ENCODE data around the gene AUTS2. TPM values are rescaled to one million over a fixed set of nuclear protein-coding genes. Genes with fewer than 3 reads are reported as not detected.

The AUTS2 gene
- total and polyA plus RNA-seq, 2 of the 8 experiments (the other 6 are each of a cell fraction or from before 2014, with no cell fraction given), result 25.9 to 101 TPM

DNA sequence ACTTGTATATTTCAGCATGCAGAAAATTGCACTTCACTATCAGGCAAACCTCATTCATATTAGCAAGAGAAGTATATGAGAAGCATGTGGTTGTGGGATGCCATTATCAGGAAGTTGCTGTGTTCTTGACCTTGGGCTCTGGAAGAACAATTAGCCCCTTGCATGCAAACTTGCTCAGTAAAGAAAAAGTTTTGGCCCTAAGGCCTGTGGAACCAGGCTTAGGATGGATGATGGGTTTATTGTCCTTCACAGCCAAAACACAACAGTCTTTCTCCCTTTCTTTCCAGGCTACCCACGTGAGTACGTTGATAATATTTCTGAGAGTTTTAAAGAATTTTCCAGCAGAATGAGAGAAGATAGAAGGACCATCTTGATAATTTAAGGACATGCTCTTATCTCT, 166.4 kb downstream of the AUTS2 start:
- 91% methylated on average over 2 of the region's 2 CpGs; no CpG with 5 or more reads in 1 of the 2 experiments for WGBS, 2 experiments (ENCODE audit: extremely low coverage in 1 of 2, insufficient coverage in 1 of 2, insufficient read length in 1 of 2, insufficient replicate concordance in 2 of 2, low coverage in 1 of 2, low lambda C conversion rate in 2 of 2, missing lambda C conversion rate in 1 of 2)
- H4K5ac ChIP-seq (ENCODE audit: insufficient read length, low read depth, low read length), result no peak overlapping the region
- H3K27me3 ChIP-seq (replicated peaks in 1 of 4; ENCODE audit: control insufficient read depth in 3 of 4, extremely low read depth in 1 of 4, insufficient read depth in 3 of 4, low read length in 3 of 4), result no peaks in the 10 kb centered on the region
- no peak overlapping the region for H3K18ac ChIP-seq (ENCODE audit: extremely low read depth, low read length)
- H3K14ac ChIP-seq (ENCODE audit: insufficient read length), result no peak overlapping the region
- H3K4ac ChIP-seq (replicated peaks; ENCODE audit: insufficient read length, low read depth, low read length), result no peak overlapping the region
- no peak overlapping the region for H3K23ac ChIP-seq (ENCODE audit: insufficient read length)
- DNase-seq (ENCODE audit: low read depth in 1 of 2, low spot score in 2 of 2) (no peak), FAIRE-seq (no peak)
- no peaks in the 10 kb centered on the region for H3K9me3 ChIP-seq (ENCODE audit: insufficient read depth in 2 of 2, low read depth in 1 of 2, low read length in 1 of 2)
- no peak overlapping the region for H4K91ac ChIP-seq (replicated peaks; ENCODE audit: insufficient read length, low read length)
- no peak overlapping the region for H2BK20ac ChIP-seq (ENCODE audit: low read length)
- H3K4me1 ChIP-seq (replicated peaks in 1 of 4; ENCODE audit: control insufficient read depth in 3 of 4, insufficient read depth in 4 of 4, low read length in 3 of 4), result no peaks in the 10 kb centered on the region; a peak in 1 of 7 replicates
- no peak overlapping the region for H2BK15ac ChIP-seq (ENCODE audit: low read length)
- H2AK5ac ChIP-seq (ENCODE audit: low read depth, low read length), result no peak overlapping the region
- no peak overlapping the region for H2BK5ac ChIP-seq (ENCODE audit: low read depth, low read length)
- no peak overlapping the region for H3K27ac ChIP-seq (ENCODE audit: low read depth, low read length)
- H3K79me1 ChIP-seq (ENCODE audit: low read depth, low read length), result no peaks in the 10 kb centered on the region
- no peaks in the 10 kb centered on the region for H3K36me3 ChIP-seq (ENCODE audit: control insufficient read depth in 2 of 4, insufficient read depth in 4 of 4, low read length in 3 of 4)
- no peak overlapping the region for H2BK120ac ChIP-seq (replicated peaks; ENCODE audit: low read depth, low read length)
- no peaks in the 10 kb centered on the region for H3K23me2 ChIP-seq (ENCODE audit: low read depth, low read length)
- no peak overlapping the region for H3K56ac ChIP-seq (replicated peaks; ENCODE audit: insufficient read length, low read depth, low read length)
- H3K9ac ChIP-seq (replicated peaks in 1 of 4; ENCODE audit: extremely low read depth in 1 of 4, low read depth in 3 of 4, low read length in 3 of 4), result no peak overlapping the region
- H3K4me3 ChIP-seq (ENCODE audit: extremely low read depth in 1 of 4, insufficient read depth in 2 of 4, low read depth in 3 of 4, low read length in 4 of 4), result no peak overlapping the region
- CTCF ChIA-PET (ENCODE audit: partially characterized antibody), result interaction anchor here (0.7 kb wide), 1 partner anchor 42 kb away, joined by 3 read pairs; no protein-coding TSS in a partner anchor
- H4K8ac ChIP-seq (ENCODE audit: extremely low read depth, insufficient read depth, low read length), result no peak overlapping the region
- H2BK12ac ChIP-seq (ENCODE audit: low read depth, low read length), result no peak overlapping the region
- no peaks in the 10 kb centered on the region for H4K20me1 ChIP-seq (replicated peaks in 1 of 2; ENCODE audit: control insufficient read depth in 1 of 2, insufficient read depth in 2 of 2, low read length in 2 of 2)
- no peak overlapping the region for H3K4me2 ChIP-seq (ENCODE audit: insufficient read depth in 1 of 2, low read depth in 2 of 2, low read length in 2 of 2)
- 0 out of 4 replicates have a peak, but pooled peaks cover 0 to 3% of the 10 kb centered on the region in 2 experiments for H3K79me2 ChIP-seq (ENCODE audit: control insufficient read depth in 1 of 2, insufficient read depth in 2 of 2, low read length in 2 of 2)
- POLR2A ChIA-PET (ENCODE audit: partially characterized antibody), result no interaction called here
- H2AFZ ChIP-seq (ENCODE audit: low read length), result no peak overlapping the region
- TF ChIP-seq SAP30 (IDR thresholded peaks at IDR 0.05; ENCODE audit: insufficient read depth, insufficient replicate concordance, low read length), result no peak
- no peak for TF ChIP-seq EGR1 (IDR thresholded peaks at IDR 0.05; ENCODE audit: borderline replicate concordance, low read depth, low read length)
- TF ChIP-seq TAF1 (IDR thresholded peaks at IDR 0.05; ENCODE audit: low read depth, low read length), result no peak
- TF ChIP-seq YY1 (IDR thresholded peaks at IDR 0.05; ENCODE audit: low read depth, low read length), result no peak
- TF ChIP-seq TEAD4 (IDR thresholded peaks at IDR 0.05; ENCODE audit: low read depth, low read length), result no peak
- no peak for TF ChIP-seq CBX8 (IDR thresholded peaks at IDR 0.05; ENCODE audit: borderline replicate concordance, low read depth, low read length)
- TF ChIP-seq SIN3A (conservative IDR thresholded peaks at IDR 0.05 in 1 of 2, IDR thresholded peaks at IDR 0.05 in 1 of 2; ENCODE audit: low read depth in 1 of 2, low read length in 2 of 2), result no peak
- TF ChIP-seq NRF1 (IDR thresholded peaks at IDR 0.05; ENCODE audit: low read depth, low read length), result no peak
- TF ChIP-seq SIRT6 (IDR thresholded peaks at IDR 0.05; ENCODE audit: low read length), result no peak
- TF ChIP-seq RAD21 (IDR thresholded peaks at IDR 0.05 in 1 of 2, conservative IDR thresholded peaks at IDR 0.05 in 1 of 2; ENCODE audit: low read depth in 2 of 2, low read length in 2 of 2), result no peak
- TF ChIP-seq CHD2 (IDR thresholded peaks at IDR 0.05; ENCODE audit: low read length), result no peak
- TF ChIP-seq POU5F1 (IDR thresholded peaks at IDR 0.05; ENCODE audit: low read depth, low read length), result no peak
- no peak for TF ChIP-seq MAFK (IDR thresholded peaks at IDR 0.05; ENCODE audit: low read depth, low read length)
